PC-9 (cell line): ENCODE results near the gene OCA2.

Experiments used
- EZH2 ChIP-seq: fragments of 200-600 bp; sonication (generic); IDR thresholded peaks from 2 replicates; pipeline ENCODE4 v1.8.0; 2017; ENCODE audit warnings: antibody characterized with exemption, low read depth
- TF ChIP-seq, protein P1 (sequence below): fragments of 200-600 bp; sonication (generic); conservative IDR thresholded peaks from 2 replicates; pipeline ENCODE4 v1.6.1; 2017; ENCODE audit warnings: mixed run types, antibody characterized with exemption, mild to moderate bottlenecking, moderate library complexity

DNA sequence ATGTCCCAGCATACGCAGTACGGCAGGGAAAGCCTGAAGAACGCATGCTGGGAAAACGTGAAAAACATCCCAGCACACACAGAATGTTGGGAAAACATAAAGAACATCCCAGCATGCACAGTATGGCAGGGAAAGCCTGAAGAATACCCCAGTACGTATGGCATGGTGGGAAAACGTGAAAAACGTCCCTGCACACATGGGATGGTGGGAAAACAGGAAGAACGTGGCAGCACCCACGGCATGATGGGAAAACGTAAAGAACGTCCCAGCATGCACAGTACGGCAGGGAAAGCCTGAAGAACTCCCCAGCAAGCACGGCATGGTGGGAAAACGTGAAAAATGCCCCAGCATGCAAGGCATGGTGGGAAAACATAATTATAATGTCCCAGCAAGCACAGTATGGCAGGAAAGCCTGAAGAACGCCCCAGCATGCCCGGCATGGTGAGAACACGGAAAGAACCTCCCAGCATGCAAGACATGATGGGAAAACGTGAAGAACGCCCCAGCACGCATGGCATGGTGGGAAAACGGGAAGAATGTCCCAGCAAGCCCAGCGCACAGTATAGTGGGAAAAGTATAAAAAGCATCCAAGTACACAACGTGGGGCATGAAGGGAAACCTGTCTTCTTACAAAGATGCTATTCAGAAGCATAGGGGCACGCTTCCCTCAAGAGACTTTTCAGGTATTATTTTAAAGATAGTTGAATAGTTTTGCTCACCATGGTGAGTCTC lies 128.3 kb downstream of the OCA2 start:
- TF ChIP-seq, protein P1, sequence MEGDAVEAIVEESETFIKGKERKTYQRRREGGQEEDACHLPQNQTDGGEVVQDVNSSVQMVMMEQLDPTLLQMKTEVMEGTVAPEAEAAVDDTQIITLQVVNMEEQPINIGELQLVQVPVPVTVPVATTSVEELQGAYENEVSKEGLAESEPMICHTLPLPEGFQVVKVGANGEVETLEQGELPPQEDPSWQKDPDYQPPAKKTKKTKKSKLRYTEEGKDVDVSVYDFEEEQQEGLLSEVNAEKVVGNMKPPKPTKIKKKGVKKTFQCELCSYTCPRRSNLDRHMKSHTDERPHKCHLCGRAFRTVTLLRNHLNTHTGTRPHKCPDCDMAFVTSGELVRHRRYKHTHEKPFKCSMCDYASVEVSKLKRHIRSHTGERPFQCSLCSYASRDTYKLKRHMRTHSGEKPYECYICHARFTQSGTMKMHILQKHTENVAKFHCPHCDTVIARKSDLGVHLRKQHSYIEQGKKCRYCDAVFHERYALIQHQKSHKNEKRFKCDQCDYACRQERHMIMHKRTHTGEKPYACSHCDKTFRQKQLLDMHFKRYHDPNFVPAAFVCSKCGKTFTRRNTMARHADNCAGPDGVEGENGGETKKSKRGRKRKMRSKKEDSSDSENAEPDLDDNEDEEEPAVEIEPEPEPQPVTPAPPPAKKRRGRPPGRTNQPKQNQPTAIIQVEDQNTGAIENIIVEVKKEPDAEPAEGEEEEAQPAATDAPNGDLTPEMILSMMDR = no peak
- no peak for TF ChIP-seq EZH2
